GM23248 (cell line): Measurements from ENCODE around the gene ROR1. TPM values are rescaled to one million over a fixed set of nuclear protein-coding genes. Genes with fewer than 3 reads are reported as not detected.
"Not testable (repeated sequence)": the region's sequence is repeated elsewhere in the genome, so short reads cannot be mapped to it uniquely, and the experiment has no call there.

ENCODE experiments used
- DNase-seq: peaks from one replicate; pipeline ENCODE4 v3.0.0-alpha.2; 2015
- H2AFZ ChIP-seq: fragments of 200-600 bp; sonication (generic); 2 replicates; pipeline ENCODE4 v1.6.1; 2016; ENCODE audit warnings: antibody characterized with exemption
- H3F3A ChIP-seq: fragments of 200-600 bp; sonication (generic); 2 replicates; pipeline ENCODE4 v1.6.1; 2016; ENCODE audit warnings: mild to moderate bottlenecking, antibody characterized with exemption, mixed run types; ENCODE audit not compliant: insufficient read depth
- H3K27ac ChIP-seq: fragments of 200-600 bp; sonication (generic); 2 replicates; pipeline ENCODE4 v1.5.1; 2016; ENCODE audit warnings: mild to moderate bottlenecking
- H3K27me3 ChIP-seq: fragments of 200-600 bp; sonication (generic); replicated peaks from 2 replicates; pipeline ENCODE4 v1.6.1; 2016; ENCODE audit warnings: mild to moderate bottlenecking; ENCODE audit not compliant: insufficient read depth
- H3K36me3 ChIP-seq: fragments of 200-600 bp; sonication (generic); 2 replicates; pipeline ENCODE4 v1.6.1; 2016; ENCODE audit warnings: low read depth, mild to moderate bottlenecking
- H3K4me1 ChIP-seq: fragments of 200-600 bp; sonication (generic); 2 replicates; pipeline ENCODE4 v1.6.1; 2016; ENCODE audit warnings: mild to moderate bottlenecking; ENCODE audit not compliant: insufficient read depth
- H3K4me2 ChIP-seq: fragments of 200-600 bp; sonication (generic); one replicate; pipeline ENCODE4 v1.6.1; 2016; ENCODE audit warnings: mild to moderate bottlenecking; ENCODE audit not compliant: unreplicated experiment
- H3K4me3 ChIP-seq: fragments of 200-600 bp; sonication (generic); 2 replicates; pipeline ENCODE4 v1.5.1; 2016; ENCODE audit warnings: mild to moderate bottlenecking
- H3K79me2 ChIP-seq: fragments of 200-600 bp; sonication (generic); 2 replicates; pipeline ENCODE4 v1.6.1; 2016; ENCODE audit warnings: mild to moderate bottlenecking; ENCODE audit not compliant: insufficient read depth
- H3K9ac ChIP-seq: fragments of 200-600 bp; sonication (generic); 2 replicates; pipeline ENCODE4 v1.6.1; 2016; ENCODE audit warnings: mild to moderate bottlenecking
- H3K9me2 ChIP-seq: fragments of 200-600 bp; sonication (generic); 2 replicates; pipeline ENCODE4 v1.6.1; 2016; ENCODE audit warnings: mixed run types, mild to moderate bottlenecking, moderate library complexity; ENCODE audit not compliant: insufficient read depth
- H3K9me3 ChIP-seq: fragments of 200-600 bp; sonication (generic); one replicate; pipeline ENCODE4 v1.6.1; 2017; ENCODE audit warnings: low read depth
- H4K20me1 ChIP-seq: fragments of 200-600 bp; sonication (generic); 2 replicates; pipeline ENCODE4 v1.6.0; 2016; ENCODE audit not compliant: insufficient read depth
- EZH2 ChIP-seq: fragments of 200-600 bp; sonication (generic); IDR thresholded peaks from 2 replicates; pipeline ENCODE4 v1.6.1; 2018; ENCODE audit warnings: antibody characterized with exemption, mild to moderate bottlenecking; ENCODE audit not compliant: insufficient read depth, poor library complexity, severe bottlenecking
- EZH2phosphoT487 ChIP-seq: fragments of 200-600 bp; sonication (generic); IDR thresholded peaks from 2 replicates; pipeline ENCODE4 v1.6.1; 2018; ENCODE audit warnings: antibody characterized with exemption, moderate library complexity, mild to moderate bottlenecking, low read depth; ENCODE audit not compliant: insufficient read depth
- WGBS, 2 experiments: methylation state at CpG; one replicate each; pipeline ENCODE4 v1.1.6; 2015 to 2017; ENCODE audit warnings: low lambda C conversion rate in 2 of 2, low coverage in 1 of 2; ENCODE audit errors: missing lambda C conversion rate in 2 of 2; 5-methylcytosine and 5-hydroxymethylcytosine counted together
- in situ Hi-C: fragments of 300-500 bp; cut with MboI; formaldehyde crosslinking; loops from 2 replicates; pipeline ENCODE4 v1.15.0; 2020
- polyA plus RNA-seq: library from polyadenylated mRNA; unstranded; fragments of >200 nt; fragmentation: Nextera tagmentation; extraction: Ambion mirVana; gene quantifications from 2 replicates; pipeline ENCODE4 v1.2.1, GENCODE V29; 2016
- small RNA-seq: library from RNA; depleted of rRNA; stranded (forward); fragments of <200 nt; gene quantifications from one replicate; pipeline ENCODE3, GENCODE V24; 2014; ENCODE audit warnings: low read depth, low replicate concordance
- total RNA-seq: library from RNA; depleted of rRNA; stranded (reverse); fragments of >200 nt; shearing (Covaris generic); gene quantifications from 2 replicates; pipeline ENCODE4 v1.2.3, GENCODE V29; 2014; rRNA removed

The ROR1 gene
- total and polyA plus RNA-seq, 2 experiments from 2014 or later, result 12.0 to 13.3 TPM

GRCh38 chr1:64223329-64224151 is 449.7 kb downstream of the ROR1 start:
- H3K9me2 ChIP-seq, result no peaks in the 10 kb centered on the region
- peak overlapping the region; percentile 47; the same call in 1 of the 2 replicates for H2AFZ ChIP-seq
- peak overlapping the region; percentile 91 for H3K27ac ChIP-seq
- TF ChIP-seq EZH2 (no peak), EZH2phosphoT487 (0 out of 2 replicates have a peak, but pooled peaks have one; percentile 57)
- H3K4me1 ChIP-seq, result peaks cover 30% of the 10 kb centered on the region
- no peaks in the 10 kb centered on the region for H3K9me3 ChIP-seq
- H4K20me1 ChIP-seq, result no peaks in the 10 kb centered on the region
- in situ Hi-C loops, result no loop called here
- H3K4me2 ChIP-seq, result peak overlapping the region; percentile 63
- H3K79me2 ChIP-seq, result no peaks in the 10 kb centered on the region
- peak; percentile 91 for DNase-seq
- peak overlapping the region; percentile 14; the same call in 1 of the 2 replicates for H3K4me3 ChIP-seq
- peak overlapping the region; percentile 55 for H3K9ac ChIP-seq
- H3F3A ChIP-seq, result peaks cover 35% of the 10 kb centered on the region
- no peaks in the 10 kb centered on the region for H3K36me3 ChIP-seq
- 34 to 40% methylated on average over 7 of the region's 7 CpGs for WGBS, 2 experiments
- H3K27me3 ChIP-seq, result no peaks in the 10 kb centered on the region

GRCh38 chr1:64224236-64224635 is 450.4 kb downstream of the ROR1 start:
- Histone ChIP-seq H3K4me1 (peaks cover 31% of the 10 kb centered on the region), H3F3A (peaks cover 35% of the 10 kb centered on the region), H3K4me2 (peak overlapping the region; percentile 63), H3K27ac (peak overlapping the region; percentile 91)
- H3K9me3 ChIP-seq, H3K9me2 ChIP-seq, H3K27me3 ChIP-seq, in situ Hi-C loops, H2AFZ ChIP-seq, H4K20me1 ChIP-seq, DNase-seq, H3K4me3 ChIP-seq, H3K9ac ChIP-seq, H3K79me2 ChIP-seq, H3K36me3 ChIP-seq: not testable (repeated sequence)
- 95 to 97% methylated on average over 7 of the region's 7 CpGs for WGBS, 2 experiments

DNA sequence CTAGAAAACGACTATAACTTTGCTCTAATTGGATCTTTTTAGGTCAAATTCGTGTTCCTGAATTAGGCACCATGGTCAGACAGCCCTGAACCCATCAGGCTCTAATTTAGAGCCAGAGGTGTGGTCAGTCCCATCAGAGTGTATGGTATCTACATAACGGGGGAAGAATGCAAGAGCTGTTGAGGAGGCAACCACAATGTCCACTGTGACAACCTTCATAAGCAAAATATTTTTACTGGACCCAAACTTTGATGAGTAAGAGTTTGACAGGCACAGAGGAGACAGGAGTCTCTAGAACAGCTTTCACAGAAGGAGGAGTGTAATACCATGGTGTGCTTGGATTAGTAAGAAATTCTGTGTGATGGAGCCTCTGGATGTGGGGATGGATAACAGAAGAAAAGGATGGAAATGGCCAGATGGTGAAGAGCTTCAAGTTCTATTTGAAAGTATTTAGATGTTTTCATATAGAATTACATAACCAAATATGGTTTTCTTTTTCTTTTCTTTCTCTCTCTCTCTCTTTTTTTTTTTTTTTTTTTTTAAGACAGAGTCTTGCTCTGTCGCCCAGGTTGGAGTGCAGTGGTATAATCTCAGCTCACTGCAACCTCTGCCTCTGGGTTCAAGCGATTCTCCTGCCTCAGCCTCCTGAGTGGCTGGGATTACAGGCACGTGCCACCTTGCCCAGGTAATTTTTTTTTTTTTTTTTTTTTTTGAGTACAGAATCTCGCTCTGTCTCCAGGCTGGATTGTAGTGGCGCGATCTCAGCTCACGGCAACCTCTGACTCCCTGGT is 454.5 kb downstream of the ROR1 start:
- H3K4me3 ChIP-seq, result no peak overlapping the region
- H3K27me3 ChIP-seq, result no peaks in the 10 kb centered on the region
- peaks cover 25% of the 10 kb centered on the region for H3F3A ChIP-seq
- in situ Hi-C loops, result loop anchor here (25.0 kb wide), 1 partner anchor 616 kb away; no protein-coding TSS in a partner anchor
- no peaks in the 10 kb centered on the region for H3K9me3 ChIP-seq
- DNase-seq, result peak; percentile 70
- H3K27ac ChIP-seq, result 0 out of 2 replicates have a peak overlapping the region, but pooled peaks have one; percentile 14
- no peaks in the 10 kb centered on the region for H3K36me3 ChIP-seq
- no peak for TF ChIP-seq EZH2phosphoT487
- TF ChIP-seq EZH2, result no peak
- H3K9me2 ChIP-seq, result no peaks in the 10 kb centered on the region
- H3K4me2 ChIP-seq, result peak overlapping the region; percentile 14
- H3K9ac ChIP-seq, result no peak overlapping the region
- no peak overlapping the region for H2AFZ ChIP-seq
- peaks cover 20% of the 10 kb centered on the region for H3K4me1 ChIP-seq
- H4K20me1 ChIP-seq, result no peaks in the 10 kb centered on the region
- H3K79me2 ChIP-seq, result no peaks in the 10 kb centered on the region
- WGBS, 2 experiments, result 69 to 75% methylated on average over 9 to 10 of the region's 10 CpGs

GRCh38 chr1:64229307-64229706 is 455.5 kb downstream of the ROR1 start:
- Histone ChIP-seq H3K9me3 (no peaks in the 10 kb centered on the region), H3K27ac (no peak overlapping the region), H3K27me3 (no peaks in the 10 kb centered on the region), H3K4me2 (no peak overlapping the region), H3K9ac (no peak overlapping the region), H3K4me1 (peaks cover 11% of the 10 kb centered on the region), H3K9me2 (no peaks in the 10 kb centered on the region), H4K20me1 (no peaks in the 10 kb centered on the region), H3K79me2 (no peaks in the 10 kb centered on the region), H3F3A (peaks cover 17% of the 10 kb centered on the region), H2AFZ (no peak overlapping the region), H3K4me3 (no peak overlapping the region), H3K36me3 (no peaks in the 10 kb centered on the region)
- DNase-seq, result no peak
- TF ChIP-seq EZH2phosphoT487 (no peak), EZH2 (no peak)
- 87 to 95% methylated on average over 3 of the region's 3 CpGs for whole genome bisulfite sequencing, 2 experiments
- in situ Hi-C loops, result loop anchor here (25.0 kb wide), 1 partner anchor 617 kb away; no protein-coding TSS in a partner anchor

Small RNA genes within 50 kb of the gene (small RNA-seq; reads per million reads assigned to genes)
- gene RF00019 (not detected), gene RNU6-809P (not detected)

Other genes with a start within 250 kb of the ROR1 start
- 118 and 128 TPM in 2 replicates for gene PGM1, start 180.6 kb upstream of the ROR1 start, total RNA-seq
- gene PGM1, start 180.6 kb upstream of the ROR1 start, polyA plus RNA-seq, result 118 and 123 TPM in 2 replicates